Tibial nerve (tissue), 4 donors: ENCODE results near the gene TOR4A.

Source experiments
- CTCF ChIP-seq, 5 experiments: fragments of 200-600 bp in 3 of 5; fragments of 450-650 bp in 2 of 5; sonication (generic) in 3 of 5; IDR thresholded peaks; one replicate each; pipeline ENCODE4 v1.5.1; 2016 to 2019; ENCODE audit warnings: antibody characterized with exemption in 5 of 5, mild to moderate bottlenecking in 3 of 5, moderate library complexity in 2 of 5
- EP300 ChIP-seq, 2 donors: sonication (generic); formaldehyde crosslinking; IDR thresholded peaks; one replicate each; pipeline ENCODE4 v1.6.1; 2017; ENCODE audit warnings: antibody characterized with exemption in 2 of 2, mild to moderate bottlenecking in 1 of 2
- POLR2A ChIP-seq, 2 donors: fragments of 450-650 bp; IDR thresholded peaks; one replicate each; pipeline ENCODE4 v1.6.1; 2017; ENCODE audit warnings: antibody characterized with exemption in 2 of 2, mild to moderate bottlenecking in 2 of 2, moderate library complexity in 2 of 2

GRCh38 chr9:137278061-137278701 lies 655 bp downstream of the TOR4A start:
- no peak for TF ChIP-seq CTCF (IDR thresholded peaks at IDR 0.05)
- no peak for TF ChIP-seq EP300 (IDR thresholded peaks at IDR 0.05)
- TF ChIP-seq POLR2A (IDR thresholded peaks at IDR 0.05), result no peak
